GM12878 (cell line): ENCODE data around the gene MYO15B.

ENCODE experiments used
- HCFC1 ChIP-seq: fragments of 150-350 bp; IDR thresholded peaks from 2 replicates; pipeline ENCODE4 v1.6.1; 2014; ENCODE audit warnings: low read length
- NRF1 ChIP-seq: conservative IDR thresholded peaks from 2 replicates; pipeline ENCODE4 v1.6.1; 2011; ENCODE audit warnings: mild to moderate bottlenecking, low read depth, low read length, improper control_type of control experiment
- TBL1XR1 ChIP-seq: IDR thresholded peaks from 2 replicates; pipeline ENCODE4 v1.6.1; 2012; ENCODE audit warnings: low read depth, low read length, improper control_type of control experiment
- TF ChIP-seq, protein P1 (sequence below): IDR thresholded peaks from 2 replicates; pipeline ENCODE4 v1.6.1; 2012; ENCODE audit warnings: low read length, inconsistent platforms
- TF ChIP-seq, protein P2 (sequence below), 3 experiments: IDR thresholded peaks in 2 of 3; conservative IDR thresholded peaks in 1 of 3; 2 replicates each; pipeline ENCODE4 v1.5.1; 2011; ENCODE audit warnings: low read depth in 3 of 3, low read length in 3 of 3, mild to moderate bottlenecking in 3 of 3, control low read depth in 2 of 3, moderate library complexity in 2 of 3, inconsistent platforms in 1 of 3, mixed read lengths in 1 of 3; ENCODE audit not compliant: control insufficient read depth in 2 of 3, insufficient read depth in 1 of 3; ENCODE audit errors: extremely low read depth in 1 of 3
- TF ChIP-seq, protein P3 (sequence below): IDR thresholded peaks from 2 replicates; pipeline ENCODE4 v1.6.1; 2011; ENCODE audit warnings: low read depth, low read length, improper control_type of control experiment, borderline replicate concordance

DNA sequence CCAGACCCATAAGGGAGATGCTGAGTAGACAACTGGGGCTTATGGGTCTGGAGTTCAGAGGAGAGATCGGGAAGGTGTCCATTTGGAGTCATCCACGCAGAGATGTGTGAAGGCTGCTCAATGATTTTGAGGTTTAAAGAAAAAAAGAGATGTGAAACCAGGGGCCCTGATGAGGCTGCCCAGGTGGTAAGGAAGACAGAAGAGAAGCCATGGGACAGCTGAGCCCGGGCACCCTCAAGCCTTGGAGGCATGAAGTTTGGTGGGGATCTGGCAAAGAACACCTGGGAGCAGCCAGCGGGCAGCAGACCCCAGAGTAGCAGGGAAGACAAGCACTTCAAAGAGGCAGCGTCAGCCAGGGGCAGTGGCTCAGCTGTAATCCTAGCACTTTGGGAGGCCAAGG is 20.8 kb upstream of the MYO15B start:
- TF ChIP-seq, protein P1, sequence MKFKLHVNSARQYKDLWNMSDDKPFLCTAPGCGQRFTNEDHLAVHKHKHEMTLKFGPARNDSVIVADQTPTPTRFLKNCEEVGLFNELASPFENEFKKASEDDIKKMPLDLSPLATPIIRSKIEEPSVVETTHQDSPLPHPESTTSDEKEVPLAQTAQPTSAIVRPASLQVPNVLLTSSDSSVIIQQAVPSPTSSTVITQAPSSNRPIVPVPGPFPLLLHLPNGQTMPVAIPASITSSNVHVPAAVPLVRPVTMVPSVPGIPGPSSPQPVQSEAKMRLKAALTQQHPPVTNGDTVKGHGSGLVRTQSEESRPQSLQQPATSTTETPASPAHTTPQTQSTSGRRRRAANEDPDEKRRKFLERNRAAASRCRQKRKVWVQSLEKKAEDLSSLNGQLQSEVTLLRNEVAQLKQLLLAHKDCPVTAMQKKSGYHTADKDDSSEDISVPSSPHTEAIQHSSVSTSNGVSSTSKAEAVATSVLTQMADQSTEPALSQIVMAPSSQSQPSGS = no peak
- TF ChIP-seq, protein P2, sequence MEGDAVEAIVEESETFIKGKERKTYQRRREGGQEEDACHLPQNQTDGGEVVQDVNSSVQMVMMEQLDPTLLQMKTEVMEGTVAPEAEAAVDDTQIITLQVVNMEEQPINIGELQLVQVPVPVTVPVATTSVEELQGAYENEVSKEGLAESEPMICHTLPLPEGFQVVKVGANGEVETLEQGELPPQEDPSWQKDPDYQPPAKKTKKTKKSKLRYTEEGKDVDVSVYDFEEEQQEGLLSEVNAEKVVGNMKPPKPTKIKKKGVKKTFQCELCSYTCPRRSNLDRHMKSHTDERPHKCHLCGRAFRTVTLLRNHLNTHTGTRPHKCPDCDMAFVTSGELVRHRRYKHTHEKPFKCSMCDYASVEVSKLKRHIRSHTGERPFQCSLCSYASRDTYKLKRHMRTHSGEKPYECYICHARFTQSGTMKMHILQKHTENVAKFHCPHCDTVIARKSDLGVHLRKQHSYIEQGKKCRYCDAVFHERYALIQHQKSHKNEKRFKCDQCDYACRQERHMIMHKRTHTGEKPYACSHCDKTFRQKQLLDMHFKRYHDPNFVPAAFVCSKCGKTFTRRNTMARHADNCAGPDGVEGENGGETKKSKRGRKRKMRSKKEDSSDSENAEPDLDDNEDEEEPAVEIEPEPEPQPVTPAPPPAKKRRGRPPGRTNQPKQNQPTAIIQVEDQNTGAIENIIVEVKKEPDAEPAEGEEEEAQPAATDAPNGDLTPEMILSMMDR (IDR thresholded peaks at IDR 0.05 in 2 of 3, conservative IDR thresholded peaks at IDR 0.05 in 1 of 3; ENCODE audit: control insufficient read depth in 2 of 3, extremely low read depth in 1 of 3, insufficient read depth in 1 of 3, low read depth in 3 of 3, low read length in 3 of 3) = no peak
- TF ChIP-seq NRF1 (no peak), TBL1XR1 (no peak), HCFC1 (no peak)
- TF ChIP-seq, protein P3, sequence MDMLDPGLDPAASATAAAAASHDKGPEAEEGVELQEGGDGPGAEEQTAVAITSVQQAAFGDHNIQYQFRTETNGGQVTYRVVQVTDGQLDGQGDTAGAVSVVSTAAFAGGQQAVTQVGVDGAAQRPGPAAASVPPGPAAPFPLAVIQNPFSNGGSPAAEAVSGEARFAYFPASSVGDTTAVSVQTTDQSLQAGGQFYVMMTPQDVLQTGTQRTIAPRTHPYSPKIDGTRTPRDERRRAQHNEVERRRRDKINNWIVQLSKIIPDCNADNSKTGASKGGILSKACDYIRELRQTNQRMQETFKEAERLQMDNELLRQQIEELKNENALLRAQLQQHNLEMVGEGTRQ = no peak
